ENCODE results near the gene PRAMEF14.
"Not testable (repeated sequence)": the region's sequence is repeated elsewhere in the genome, so short reads cannot be mapped to it uniquely, and the experiment has no call there.

DNA sequence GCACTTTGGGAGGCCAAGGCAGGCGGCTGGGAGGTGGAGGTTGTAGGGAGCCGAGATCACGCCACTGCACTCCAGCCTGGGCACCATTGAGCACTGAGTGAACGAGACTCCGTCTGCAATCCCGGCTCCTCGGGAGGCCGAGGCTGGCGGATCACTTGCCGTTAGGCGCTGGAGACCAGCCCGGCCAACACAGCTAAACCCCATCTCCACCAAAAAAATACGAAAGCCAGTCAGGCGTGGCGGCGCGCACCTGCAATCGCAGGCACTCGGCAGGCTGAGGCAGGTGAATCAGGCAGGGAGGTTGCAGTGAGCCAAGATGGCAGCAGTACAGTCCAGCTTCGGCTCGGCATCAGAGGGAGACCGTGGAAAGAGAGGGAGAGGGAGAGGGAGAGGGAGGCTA is 48.4 kb upstream of the PRAMEF14 start:
- TF ChIP-seq CTCF, POLR2A, POLR2AphosphoS5 (IDR thresholded peaks at IDR 0.05): not testable (repeated sequence)
